HG02623 (cell line): ENCODE results near the gene AHSG.
"Not testable (repeated sequence)": the region's sequence is repeated elsewhere in the genome, so short reads cannot be mapped to it uniquely, and the experiment has no call there.

Source experiments
- ATAC-seq: cut with Tn5 transposase; IDR thresholded peaks from one replicate; pipeline ENCODE4 v1.9.1; 2021; ENCODE audit warnings: moderate library complexity; ENCODE audit not compliant: unreplicated experiment

The AHSG gene

DNA sequence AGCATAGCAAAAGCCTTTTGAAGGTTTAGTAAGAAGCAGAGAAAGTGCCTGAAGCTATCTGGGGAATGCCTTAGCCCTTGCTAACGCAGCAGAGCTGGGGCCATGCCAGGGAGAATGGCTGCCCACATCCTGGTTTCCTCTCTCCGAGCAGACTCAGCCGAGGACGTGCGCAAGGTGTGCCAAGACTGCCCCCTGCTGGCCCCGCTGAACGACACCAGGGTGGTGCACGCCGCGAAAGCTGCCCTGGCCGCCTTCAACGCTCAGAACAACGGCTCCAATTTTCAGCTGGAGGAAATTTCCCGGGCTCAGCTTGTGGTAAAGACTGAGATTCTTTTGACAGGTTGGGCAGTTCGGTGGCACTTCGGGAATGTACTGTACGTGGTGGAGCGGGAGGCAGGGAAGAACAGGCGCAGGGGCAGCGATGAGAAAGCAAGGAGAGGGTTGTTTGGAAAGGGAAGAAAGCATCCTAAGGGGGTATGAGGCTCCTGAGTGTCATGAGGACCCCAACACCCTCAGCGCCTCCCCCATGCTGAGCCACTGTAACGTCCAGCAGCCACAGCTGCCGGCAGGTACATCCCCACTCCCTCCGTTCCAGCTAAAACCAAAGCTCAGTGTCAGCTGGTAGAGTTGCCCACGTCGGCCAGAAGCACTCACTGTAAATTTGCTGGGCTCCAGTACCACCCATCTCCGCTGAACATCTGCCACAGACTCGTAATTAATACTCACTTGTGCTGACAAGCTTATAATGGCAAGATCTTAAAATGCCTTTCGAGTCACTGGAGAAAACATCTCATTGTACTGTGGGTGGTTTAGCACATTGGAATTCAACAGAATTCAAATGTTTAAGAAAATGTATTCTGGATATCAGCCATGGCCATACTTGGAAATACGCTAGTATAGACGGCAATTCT is 4.4 kb downstream of the AHSG start:
- ATAC-seq: peak; percentile 88

DNA sequence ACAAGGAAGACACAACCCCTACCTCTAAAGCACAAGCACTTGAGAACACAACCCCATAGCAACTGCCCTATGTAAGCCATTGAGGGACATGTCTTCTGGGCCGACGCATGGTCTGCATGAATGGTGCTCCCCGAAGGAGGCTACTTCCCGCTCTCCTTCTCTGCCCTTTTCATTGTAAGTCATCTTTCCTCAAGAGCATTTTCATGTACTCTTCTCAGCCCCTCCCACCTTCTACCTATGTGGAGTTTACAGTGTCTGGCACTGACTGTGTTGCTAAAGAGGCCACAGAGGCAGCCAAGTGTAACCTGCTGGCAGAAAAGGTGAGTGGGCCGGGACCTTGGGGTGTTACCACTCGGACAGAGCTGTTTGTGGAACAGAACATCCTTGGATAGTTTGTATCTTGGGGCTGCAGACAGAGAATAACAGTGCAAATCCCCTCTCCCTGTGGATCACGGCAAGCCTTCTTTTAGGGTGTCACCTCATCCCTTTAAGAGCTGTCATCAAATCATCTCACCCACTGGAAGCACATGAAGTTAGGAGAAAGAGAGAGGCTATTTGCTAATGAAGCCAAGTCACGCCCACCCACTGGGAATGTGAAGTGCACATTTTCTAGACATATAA is 5.6 kb downstream of the AHSG start:
- ATAC-seq: no peak

DNA sequence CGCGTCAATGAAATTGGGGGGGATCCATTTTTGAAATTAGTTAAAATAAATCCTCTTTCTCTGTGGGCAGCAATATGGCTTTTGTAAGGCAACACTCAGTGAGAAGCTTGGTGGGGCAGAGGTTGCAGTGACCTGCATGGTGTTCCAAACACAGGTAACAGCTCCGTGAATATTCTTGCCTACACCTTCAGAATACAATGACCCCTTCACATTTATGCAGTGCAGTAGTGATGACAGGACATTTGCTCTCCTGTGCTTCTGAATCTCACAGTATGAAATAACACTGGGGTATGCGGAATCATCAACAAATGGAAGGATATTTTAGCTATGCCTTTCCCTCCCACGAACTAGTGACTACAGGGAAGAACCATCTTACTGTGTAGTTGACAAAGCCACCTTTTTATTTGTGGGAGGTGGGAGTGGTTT is 6.9 kb downstream of the AHSG start:
- ATAC-seq: no peak

DNA sequence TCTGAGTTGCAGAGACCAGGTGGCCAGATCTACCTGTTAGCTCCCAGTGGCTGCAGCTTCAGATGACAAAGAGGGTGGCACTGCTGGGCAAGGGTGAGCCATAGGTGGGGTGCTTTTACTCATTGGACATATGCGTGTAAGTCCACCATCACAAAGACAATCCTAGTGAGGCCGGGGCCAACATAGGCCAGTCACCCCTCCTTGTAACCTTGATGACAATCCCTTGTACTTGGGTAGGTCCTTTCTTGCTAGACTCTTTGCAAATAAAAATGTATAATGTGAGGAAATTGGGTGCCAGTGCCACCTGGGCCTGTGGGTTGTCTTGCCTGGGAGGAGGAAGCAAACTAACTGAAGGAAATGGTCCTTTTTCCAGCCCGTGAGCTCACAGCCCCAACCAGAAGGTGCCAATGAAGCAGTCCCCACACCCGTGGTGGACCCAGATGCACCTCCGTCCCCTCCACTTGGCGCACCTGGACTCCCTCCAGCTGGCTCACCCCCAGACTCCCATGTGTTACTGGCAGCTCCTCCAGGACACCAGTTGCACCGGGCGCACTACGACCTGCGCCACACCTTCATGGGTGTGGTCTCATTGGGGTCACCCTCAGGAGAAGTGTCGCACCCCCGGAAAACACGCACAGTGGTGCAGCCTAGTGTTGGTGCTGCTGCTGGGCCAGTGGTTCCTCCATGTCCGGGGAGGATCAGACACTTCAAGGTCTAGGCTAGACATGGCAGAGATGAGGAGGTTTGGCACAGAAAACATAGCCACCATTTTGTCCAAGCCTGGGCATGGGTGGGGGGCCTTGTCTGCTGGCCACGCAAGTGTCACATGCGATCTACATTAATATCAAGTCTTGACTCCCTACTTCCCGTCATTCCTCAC is 7.6 kb downstream of the AHSG start:
- no peak for ATAC-seq

DNA sequence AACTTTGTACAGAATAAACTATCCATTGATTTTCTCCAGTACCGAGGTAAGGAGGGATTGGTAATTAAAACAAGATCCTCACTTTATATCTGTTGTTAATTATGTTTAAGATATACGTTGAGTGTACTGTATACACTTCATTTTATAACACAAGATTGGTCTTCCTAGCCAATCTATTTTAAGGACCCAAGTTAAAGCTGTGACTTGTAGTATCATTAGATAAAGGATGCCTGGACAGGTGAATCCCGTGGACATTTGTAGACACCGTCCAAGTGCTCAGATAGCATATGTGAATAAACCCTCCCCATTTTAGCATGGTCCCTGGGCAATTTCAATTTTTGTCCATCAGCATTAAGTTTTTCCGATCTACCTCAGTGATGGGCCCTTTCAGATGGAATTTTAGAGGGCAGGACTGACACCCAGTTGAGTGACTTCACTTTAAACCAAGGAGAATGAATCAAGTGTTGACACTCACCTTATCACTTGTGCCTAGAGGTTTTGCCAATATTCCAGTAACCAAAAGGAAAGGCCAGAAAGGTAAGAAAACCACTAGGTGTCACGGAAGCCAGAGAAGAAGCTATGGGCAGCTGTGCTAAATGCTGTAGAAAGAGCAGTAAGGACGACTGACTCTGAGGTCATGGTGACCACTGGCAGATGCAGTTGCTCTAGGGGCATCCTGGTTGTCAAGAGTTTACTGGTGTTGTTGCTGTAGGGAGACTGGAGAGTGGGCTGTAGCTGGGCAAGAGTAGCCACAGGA is 9.2 kb downstream of the AHSG start:
- ATAC-seq: no peak

DNA sequence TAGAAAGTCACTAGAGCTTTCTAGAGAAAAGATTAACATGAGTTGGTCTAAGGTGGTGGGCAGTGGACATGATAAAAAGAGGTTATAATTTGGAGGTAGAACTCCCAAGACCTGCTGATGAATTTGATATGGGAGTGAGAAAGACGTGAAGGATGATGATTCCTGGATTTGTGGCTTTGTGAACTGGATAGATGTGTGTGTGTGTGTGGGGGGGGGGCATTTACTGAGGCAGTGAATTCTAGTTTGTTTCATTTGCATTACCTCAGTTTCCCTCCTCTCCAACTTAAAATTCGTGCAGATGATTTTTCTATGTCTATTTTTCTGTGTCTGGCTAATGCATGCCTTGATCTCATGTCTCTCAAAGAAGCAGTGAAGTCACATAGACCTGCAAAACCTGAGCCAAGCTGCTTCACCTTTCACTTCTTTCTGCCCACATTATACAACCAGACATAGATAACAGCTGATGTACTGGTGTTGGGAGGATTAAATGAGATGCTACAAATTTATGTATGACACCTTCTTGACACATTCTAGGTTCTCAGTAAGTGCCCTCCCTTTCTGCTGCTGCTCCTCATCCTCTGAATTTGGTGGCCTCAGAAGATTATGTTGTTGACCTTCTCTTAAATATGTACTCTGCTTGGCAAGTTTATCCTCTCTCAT is 9.9 kb downstream of the AHSG start:
- ATAC-seq: no peak

DNA sequence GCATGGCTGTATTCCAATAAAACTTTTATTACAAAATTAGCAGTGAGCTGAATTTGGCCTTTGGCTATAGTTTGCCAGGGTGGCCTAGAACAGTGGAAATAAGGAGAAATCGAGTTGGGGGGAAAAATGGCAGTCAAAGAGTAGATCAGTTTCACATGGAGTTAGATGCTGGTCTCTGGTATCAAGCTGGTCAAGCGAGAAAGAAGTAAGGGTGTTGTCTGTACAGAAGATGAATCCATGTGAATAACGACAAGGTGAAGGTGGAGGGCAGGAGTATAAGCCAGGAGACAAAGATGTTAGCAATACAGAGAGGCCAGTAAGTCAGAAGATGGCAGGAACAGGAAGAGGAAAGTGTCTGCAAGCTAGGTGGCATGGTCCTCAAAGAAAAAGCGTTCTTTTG is 11.7 kb downstream of the AHSG start:
- no peak for ATAC-seq

DNA sequence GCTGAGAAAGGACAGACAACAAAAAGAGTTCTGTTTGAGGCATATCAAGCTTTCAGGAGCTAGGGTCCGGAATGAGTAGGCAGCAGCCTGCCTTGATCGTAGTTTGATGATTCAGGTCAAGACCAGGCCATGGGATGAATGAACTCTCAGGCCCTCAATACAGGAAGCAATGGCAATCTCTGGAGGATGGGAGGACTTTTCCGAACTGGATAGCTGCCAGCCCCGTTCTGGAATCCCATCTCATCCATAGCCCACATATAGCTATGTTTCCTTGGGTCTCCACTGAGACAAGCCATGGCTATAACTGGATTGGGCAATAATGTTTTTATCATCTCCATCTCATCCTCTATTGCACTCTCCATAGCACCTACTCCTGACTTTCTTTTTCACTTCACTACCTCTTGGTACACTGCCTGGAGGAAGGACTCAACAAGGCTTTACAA is 12.8 kb downstream of the AHSG start:
- no peak for ATAC-seq

DNA sequence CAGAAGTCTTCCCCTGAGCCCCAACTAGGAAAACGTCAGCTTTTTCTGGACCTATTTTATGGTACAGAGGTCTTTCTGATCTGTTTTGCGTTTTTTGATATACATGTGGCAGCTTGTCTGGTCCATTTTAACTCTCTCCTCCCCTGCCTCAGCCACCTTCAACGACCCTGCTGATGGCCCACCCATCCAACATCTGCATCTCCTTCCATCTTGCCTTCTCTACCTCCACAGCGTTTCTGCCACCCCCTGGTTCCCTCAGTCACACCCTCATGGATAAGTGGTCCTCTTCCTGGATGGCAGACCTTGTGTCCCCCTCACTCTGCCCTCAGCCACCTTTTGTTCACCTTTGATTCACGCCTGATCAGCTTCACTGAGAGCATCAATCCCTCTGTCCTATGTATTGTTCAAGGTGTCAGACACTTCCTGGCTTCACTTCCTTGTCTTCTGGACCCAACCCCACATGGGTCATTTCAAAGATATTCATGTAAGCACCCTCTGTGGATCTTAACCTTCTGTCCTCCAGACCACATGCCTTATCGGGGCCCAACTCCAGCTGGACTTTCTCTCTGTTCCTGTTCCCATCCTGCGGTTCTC is 13.5 kb downstream of the AHSG start:
- ATAC-seq: no peak

DNA sequence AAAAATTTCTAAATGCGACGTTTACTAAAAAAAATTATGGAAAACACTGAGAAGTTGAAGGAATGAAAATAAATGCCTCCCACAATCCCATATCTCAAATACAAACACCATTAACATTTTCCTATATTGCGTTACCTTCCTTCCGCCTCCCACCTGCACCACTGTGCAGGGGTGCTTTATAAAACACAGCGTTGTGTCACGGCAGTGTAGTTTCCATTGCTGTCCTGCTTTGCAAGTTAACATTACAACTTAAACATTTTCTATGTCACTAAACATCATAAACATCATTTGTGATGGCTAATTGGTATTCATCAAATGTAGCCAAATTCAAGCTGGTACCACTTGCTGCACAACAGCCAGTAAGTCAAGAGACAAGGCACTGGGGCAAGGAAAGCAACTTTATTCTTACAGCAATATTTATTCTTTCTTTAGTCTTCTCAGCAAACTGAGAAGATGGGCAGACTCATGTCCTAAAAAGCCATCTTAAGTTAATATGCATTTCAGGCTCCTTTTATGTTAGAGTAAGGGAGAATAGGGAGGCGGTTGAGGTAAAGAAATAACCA is 15.1 kb downstream of the AHSG start:
- no peak for ATAC-seq

DNA sequence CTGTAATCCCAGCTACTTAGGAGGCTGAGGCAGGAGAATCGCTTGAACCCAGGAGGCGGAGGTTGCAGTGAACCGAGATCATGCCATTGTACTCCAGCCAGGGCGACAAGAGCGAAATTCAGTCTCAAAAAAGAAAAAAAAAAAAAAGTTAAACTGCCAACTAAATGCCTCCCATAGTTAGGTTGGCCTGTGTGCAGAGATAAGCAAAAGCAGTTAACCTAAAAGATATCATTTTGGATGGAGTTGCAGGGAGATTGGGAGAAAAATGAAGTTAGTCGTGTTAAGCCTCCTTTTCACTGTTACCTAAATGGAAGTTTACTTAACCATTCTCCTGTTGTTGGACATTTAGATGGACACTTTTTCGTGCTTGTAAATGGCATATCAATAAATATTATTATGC is 15.9 kb downstream of the AHSG start:
- ATAC-seq: no peak

DNA sequence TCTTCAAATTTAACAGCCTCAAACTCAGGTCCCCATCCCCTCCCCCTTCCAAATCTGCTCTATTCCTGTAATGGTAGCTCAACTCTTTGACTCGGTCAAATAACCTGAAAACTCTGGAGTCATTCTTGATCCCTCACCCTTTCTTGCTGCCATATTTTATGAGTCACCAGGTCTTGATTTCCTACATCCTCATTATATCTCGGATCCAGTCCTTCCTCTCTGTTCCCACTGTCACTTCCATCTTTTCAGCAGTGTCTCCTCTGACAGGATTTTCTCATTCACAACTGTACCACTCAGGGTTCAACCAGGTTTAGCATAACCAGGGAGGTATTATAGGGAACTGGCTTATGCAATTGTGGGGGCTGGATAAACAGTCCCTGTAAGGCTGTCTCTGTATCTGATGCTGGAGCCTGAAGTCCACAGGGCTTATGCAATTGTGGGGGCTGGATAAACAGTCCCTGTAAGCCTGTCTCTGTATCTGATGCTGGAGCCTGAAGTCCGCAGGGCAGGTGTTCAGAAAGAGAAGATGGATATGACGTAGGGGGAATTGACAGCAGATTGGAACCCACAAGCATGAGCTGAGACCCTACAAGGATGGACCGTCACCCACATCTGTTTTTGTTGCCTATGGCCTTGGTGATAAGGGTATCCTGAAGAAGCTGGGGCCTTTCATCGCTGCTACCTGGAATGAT is 18.2 kb downstream of the AHSG start:
- ATAC-seq: no peak

DNA sequence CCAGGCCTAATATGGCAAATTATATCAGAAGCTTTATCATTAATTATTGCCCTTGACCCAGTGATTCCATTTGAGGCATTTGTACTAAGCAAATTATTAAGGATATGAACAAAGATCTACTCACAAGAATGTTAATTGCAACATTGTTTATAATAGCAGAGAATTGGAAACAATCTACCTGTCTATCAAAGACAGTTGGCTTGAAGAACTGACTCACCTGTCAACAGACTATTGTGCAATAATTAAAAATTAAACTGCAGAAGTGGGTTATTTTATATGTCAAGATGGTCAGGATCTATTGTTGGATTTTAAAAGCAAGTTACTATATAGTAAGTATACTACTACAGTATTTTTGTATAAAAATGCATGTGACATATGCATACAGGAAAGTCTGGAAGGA is 20.6 kb downstream of the AHSG start:
- no peak for ATAC-seq

DNA sequence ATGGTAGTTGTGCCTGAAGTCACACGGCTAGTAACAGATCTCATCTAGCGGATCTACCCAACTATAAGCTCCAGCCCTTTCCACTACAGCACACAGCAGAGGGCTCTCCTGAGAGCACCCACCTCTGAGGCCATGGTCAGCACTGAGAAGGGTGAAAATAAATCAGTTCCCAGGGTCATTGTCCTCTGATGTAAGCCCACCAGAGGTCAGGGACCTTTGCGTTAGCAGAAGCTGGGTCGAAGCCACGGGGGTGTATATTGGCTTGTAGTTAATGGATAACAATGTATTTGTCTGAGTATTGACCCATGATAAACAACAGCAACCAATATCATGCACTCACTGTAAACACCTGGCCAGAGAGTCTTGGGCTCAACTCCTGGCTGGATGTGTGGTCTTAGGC is 21.3 kb downstream of the AHSG start:
- ATAC-seq: not testable (repeated sequence)

DNA sequence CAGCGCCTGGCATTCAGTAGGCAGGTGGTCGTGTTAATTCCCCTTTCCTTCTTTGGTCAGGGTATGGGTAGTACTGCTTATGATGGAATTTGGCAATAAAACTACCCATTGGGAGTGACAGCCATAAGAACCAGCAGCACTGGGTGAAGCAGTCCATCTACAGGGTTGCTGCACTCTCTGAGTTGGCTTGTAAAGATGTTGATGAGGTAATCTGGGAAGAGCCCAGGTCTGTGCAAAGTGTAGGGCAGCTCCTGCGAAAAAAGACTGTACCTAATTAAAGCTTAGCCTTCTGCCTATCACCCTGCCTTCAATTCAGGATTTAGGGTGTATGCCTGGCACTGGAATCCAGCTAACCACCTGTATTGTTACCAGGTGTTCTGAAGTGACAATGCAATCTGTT is 22.7 kb downstream of the AHSG start:
- ATAC-seq: no peak

DNA sequence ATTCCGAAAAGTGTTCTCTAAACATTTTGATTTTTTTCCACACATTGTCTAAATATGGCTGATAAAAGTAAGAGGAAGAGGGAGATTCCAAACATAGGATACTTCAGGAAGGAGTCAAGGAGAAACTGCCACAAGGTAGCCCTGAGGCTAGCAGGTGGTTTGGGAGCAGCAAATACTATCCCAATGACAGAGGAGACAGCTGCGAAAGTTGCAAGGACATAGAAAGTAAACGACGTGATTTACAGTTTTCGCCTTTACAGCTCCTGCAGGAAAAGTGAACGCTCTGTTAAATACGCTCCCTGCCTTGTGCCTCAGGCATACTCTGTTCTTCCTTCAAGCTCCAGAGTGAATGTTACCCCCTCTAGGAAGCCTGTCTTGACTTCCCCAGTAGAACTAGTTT is 23.7 kb downstream of the AHSG start:
- no peak for ATAC-seq

DNA sequence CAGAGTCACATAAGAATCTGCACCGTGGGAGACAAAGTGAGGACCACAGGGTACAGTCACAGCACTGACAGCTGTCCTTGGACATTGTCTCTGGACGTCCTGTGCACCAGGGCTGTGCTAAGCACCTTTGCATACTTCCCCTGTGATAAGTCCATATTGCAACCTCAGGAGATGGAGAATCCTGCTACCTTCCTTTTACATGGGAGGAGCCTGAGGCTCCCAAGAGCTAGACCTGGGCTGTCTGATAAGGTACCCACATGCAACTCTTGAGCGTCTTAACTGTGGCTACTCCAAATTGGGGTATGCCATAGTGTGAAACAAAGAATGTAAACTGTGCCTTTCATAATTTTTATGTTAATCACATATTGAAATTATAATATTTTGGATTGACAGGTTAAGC is 24.8 kb downstream of the AHSG start:
- no peak for ATAC-seq

DNA sequence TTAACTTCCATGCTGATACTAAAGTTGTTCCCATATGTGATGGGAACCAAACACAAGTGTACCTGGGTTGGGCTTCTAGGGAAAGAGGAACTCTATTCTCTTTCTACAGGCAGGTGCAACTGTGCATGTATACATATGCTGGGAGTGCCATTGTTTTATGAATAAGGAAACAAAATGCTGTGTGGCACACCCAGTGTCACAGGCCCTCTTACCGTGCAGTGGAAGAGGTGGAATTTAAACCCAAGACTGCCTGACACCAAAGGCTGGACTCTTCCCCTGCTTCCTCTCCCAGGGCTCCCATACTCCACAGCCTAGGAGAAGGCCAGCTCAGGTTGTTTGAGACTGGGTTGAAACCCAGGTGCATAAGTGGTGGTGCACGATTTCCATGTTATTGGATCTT is 25.4 kb downstream of the AHSG start:
- ATAC-seq: no peak
